ENCODE data around the gene KDM5C.

Gene KDM5C

GRCh38 chrX:53239474-53239873, 14.5 kb upstream of the KDM5C start:
- no peak for TF ChIP-seq REST (IDR thresholded peaks at IDR 0.05; ENCODE audit: low read depth)
- no peak for TF ChIP-seq MAX (IDR thresholded peaks at IDR 0.05)
- TF ChIP-seq YY1 (IDR thresholded peaks at IDR 0.05; ENCODE audit: low read depth): no peak
- TF ChIP-seq FOXM1 (IDR thresholded peaks at IDR 0.05; ENCODE audit: borderline replicate concordance, low read depth): no peak
- no peak for TF ChIP-seq USF1 (IDR thresholded peaks at IDR 0.05)
- TF ChIP-seq RAD21 (IDR thresholded peaks at IDR 0.05; ENCODE audit: low read depth): no peak
- TF ChIP-seq EGR1 (IDR thresholded peaks at IDR 0.05): no peak
- TF ChIP-seq TEAD4 (IDR thresholded peaks at IDR 0.05): no peak
- TF ChIP-seq ZBTB7A (IDR thresholded peaks at IDR 0.05; ENCODE audit: low read depth): no peak

GRCh38 chrX:53237056-53237455, 12.0 kb upstream of the KDM5C start:
- TF ChIP-seq MAX (IDR thresholded peaks at IDR 0.05): no peak
- TF ChIP-seq EP300 (IDR thresholded peaks at IDR 0.05; ENCODE audit: borderline replicate concordance): no peak
- no peak for TF ChIP-seq FOXM1 (IDR thresholded peaks at IDR 0.05; ENCODE audit: borderline replicate concordance, low read depth)
- TF ChIP-seq ZBTB7A (IDR thresholded peaks at IDR 0.05; ENCODE audit: low read depth): no peak
- TF ChIP-seq EGR1 (IDR thresholded peaks at IDR 0.05): no peak
- no peak for TF ChIP-seq CEBPB (IDR thresholded peaks at IDR 0.05)
- no peak for TF ChIP-seq NFIC (IDR thresholded peaks at IDR 0.05)
- no peak for TF ChIP-seq TAF1 (IDR thresholded peaks at IDR 0.05; ENCODE audit: low read depth)
- TF ChIP-seq RAD21 (IDR thresholded peaks at IDR 0.05; ENCODE audit: low read depth): no peak
- no peak for TF ChIP-seq TCF12 (IDR thresholded peaks at IDR 0.05; ENCODE audit: low read depth)
- no peak for TF ChIP-seq TEAD4 (IDR thresholded peaks at IDR 0.05)
- TF ChIP-seq USF1 (IDR thresholded peaks at IDR 0.05): no peak
- TF ChIP-seq CREB1 (IDR thresholded peaks at IDR 0.05; ENCODE audit: low read depth): no peak
- no peak for TF ChIP-seq YY1 (IDR thresholded peaks at IDR 0.05; ENCODE audit: low read depth)
- TF ChIP-seq REST (IDR thresholded peaks at IDR 0.05; ENCODE audit: low read depth): no peak

GRCh38 chrX:53236025-53236679, 11.1 kb upstream of the KDM5C start:
- TF ChIP-seq USF1 (IDR thresholded peaks at IDR 0.05): no peak

- TF ChIP-seq CEBPB (IDR thresholded peaks at IDR 0.05) (no peak), TEAD4 (IDR thresholded peaks at IDR 0.05) (no peak), MAX (IDR thresholded peaks at IDR 0.05) (no peak), CREB1 (IDR thresholded peaks at IDR 0.05; ENCODE audit: low read depth) (no peak), TAF1 (IDR thresholded peaks at IDR 0.05; ENCODE audit: low read depth) (no peak), YY1 (IDR thresholded peaks at IDR 0.05; ENCODE audit: low read depth) (no peak), FOXM1 (IDR thresholded peaks at IDR 0.05; ENCODE audit: borderline replicate concordance, low read depth) (no peak), RAD21 (IDR thresholded peaks at IDR 0.05; ENCODE audit: low read depth) (no peak), REST (IDR thresholded peaks at IDR 0.05; ENCODE audit: low read depth) (no peak), ZBTB7A (IDR thresholded peaks at IDR 0.05; ENCODE audit: low read depth) (no peak), EP300 (IDR thresholded peaks at IDR 0.05; ENCODE audit: borderline replicate concordance) (no peak), TCF12 (IDR thresholded peaks at IDR 0.05; ENCODE audit: low read depth) (no peak), USF1 (IDR thresholded peaks at IDR 0.05) (no peak)
These were observed 10.6 kb upstream of the KDM5C start for GRCh38 chrX:53235566-53235965.
